Measurements from ENCODE around the gene RNF214.

DNA sequence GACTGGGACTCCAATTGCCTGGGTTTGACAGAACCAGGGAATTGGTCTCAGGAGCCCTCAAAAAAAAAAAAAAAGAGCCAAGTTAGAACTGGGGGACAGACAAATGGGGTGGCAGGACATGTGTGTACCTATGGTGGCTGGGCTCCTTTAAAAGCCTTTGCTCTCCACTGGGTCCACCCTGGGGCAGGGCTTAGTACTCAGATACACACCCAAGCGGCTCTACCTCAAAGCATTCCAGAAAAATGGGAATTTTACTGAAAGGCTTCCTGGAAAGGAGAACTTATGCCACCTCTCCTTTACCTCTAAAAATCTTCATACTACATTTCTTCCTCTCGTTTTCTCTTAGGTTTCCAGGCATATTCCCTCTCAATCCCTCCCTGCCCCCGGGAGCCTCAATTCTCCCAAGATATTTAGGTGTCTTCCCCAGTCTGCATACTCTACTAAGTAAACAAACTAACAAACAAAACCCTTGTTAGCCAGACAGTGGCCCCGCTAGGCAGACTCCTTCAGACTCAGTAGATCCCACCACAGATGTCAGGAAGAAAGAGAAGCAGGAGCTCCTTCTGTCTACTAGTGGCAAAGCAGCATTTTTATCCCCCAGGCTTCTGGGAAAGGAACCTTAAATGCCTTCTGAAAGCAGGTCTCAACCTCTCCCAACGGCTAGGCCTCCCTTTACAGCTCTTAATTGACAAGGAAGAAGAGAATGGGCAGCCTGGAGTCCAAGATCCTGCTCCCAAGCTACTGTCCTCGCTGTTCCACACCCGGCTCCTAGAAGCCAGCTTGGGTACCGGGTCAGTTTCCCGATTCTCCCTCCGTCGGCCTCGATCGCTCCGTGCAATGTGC, 1.3 kb upstream of the RNF214 start:
- no peak for TF ChIP-seq POLR2A (IDR thresholded peaks at IDR 0.05)
- TF ChIP-seq, protein P1, sequence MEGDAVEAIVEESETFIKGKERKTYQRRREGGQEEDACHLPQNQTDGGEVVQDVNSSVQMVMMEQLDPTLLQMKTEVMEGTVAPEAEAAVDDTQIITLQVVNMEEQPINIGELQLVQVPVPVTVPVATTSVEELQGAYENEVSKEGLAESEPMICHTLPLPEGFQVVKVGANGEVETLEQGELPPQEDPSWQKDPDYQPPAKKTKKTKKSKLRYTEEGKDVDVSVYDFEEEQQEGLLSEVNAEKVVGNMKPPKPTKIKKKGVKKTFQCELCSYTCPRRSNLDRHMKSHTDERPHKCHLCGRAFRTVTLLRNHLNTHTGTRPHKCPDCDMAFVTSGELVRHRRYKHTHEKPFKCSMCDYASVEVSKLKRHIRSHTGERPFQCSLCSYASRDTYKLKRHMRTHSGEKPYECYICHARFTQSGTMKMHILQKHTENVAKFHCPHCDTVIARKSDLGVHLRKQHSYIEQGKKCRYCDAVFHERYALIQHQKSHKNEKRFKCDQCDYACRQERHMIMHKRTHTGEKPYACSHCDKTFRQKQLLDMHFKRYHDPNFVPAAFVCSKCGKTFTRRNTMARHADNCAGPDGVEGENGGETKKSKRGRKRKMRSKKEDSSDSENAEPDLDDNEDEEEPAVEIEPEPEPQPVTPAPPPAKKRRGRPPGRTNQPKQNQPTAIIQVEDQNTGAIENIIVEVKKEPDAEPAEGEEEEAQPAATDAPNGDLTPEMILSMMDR (IDR thresholded peaks at IDR 0.05): no peak
